Measurements from ENCODE around the gene BUD23.

- TF ChIP-seq CTCF (IDR thresholded peaks at IDR 0.05): no peak
- no peak for TF ChIP-seq EZH2 (IDR thresholded peaks at IDR 0.05; ENCODE audit: borderline replicate concordance, insufficient read depth, low read depth, low read length, poor library complexity, severe bottlenecking)
Observed at GRCh38 chr7:73668886-73669230, 14.5 kb upstream of the BUD23 start.
